Activated T-helper 2 cell treated with anti-CD3 and anti-CD28 coated beads, Interferon-gamma antibody, Interleukin-2, Interleukin-4, amounts not matched to agents 10 μg/mL and 5 μg/mL and 100 μg/mL, durations not matched to agents 14 hours and 24 hours and 36 hours (primary cell): ENCODE results near the gene SLC51A. TPM values are rescaled to one million over a fixed set of nuclear protein-coding genes. Genes with fewer than 3 reads are reported as not detected.
A peak's percentile ranks its signal among the peaks of the same experiment; 100 is the strongest.
"Not testable (repeated sequence)": the region's sequence is repeated elsewhere in the genome, so short reads cannot be mapped to it uniquely, and the experiment has no call there.

ENCODE experiments used
- DNase-seq: peaks from one replicate; pipeline ENCODE4 v3.0.0; 2021; ENCODE audit warnings: low spot score
- H3K27ac Mint-ChIP-seq: one replicate; pipeline ENCODE4 v1.8.0; 2021; ENCODE audit warnings: mixed read lengths
- H3K27me3 Mint-ChIP-seq: one replicate; pipeline ENCODE4 v1.8.0; 2021; ENCODE audit warnings: low read depth, mixed read lengths
- H3K36me3 Mint-ChIP-seq: one replicate; pipeline ENCODE4 v1.8.0; 2021; ENCODE audit warnings: low read depth, mixed read lengths
- H3K4me1 Mint-ChIP-seq: one replicate; pipeline ENCODE4 v1.8.0; 2021; ENCODE audit warnings: low read depth, mixed read lengths
- H3K4me3 Mint-ChIP-seq: one replicate; pipeline ENCODE4 v1.8.0; 2021; ENCODE audit warnings: low read depth, mild to moderate bottlenecking, moderate library complexity, mixed read lengths
- H3K9me3 Mint-ChIP-seq: one replicate; pipeline ENCODE4 v1.8.0; 2021; ENCODE audit warnings: mixed read lengths
- intact Hi-C: fragments of 100-400 bp; cut with micrococcal nuclease; formaldehyde crosslinking; loops from one replicate; pipeline ENCODE4 v1.15.1; 2023
- total RNA-seq: library from RNA; stranded (reverse); gene quantifications from 2 replicates; pipeline ENCODE4 v1.2.3, GENCODE V29; 2022

Gene SLC51A
- total RNA-seq, 1 donor from 2014 or later, result not detected

DNA sequence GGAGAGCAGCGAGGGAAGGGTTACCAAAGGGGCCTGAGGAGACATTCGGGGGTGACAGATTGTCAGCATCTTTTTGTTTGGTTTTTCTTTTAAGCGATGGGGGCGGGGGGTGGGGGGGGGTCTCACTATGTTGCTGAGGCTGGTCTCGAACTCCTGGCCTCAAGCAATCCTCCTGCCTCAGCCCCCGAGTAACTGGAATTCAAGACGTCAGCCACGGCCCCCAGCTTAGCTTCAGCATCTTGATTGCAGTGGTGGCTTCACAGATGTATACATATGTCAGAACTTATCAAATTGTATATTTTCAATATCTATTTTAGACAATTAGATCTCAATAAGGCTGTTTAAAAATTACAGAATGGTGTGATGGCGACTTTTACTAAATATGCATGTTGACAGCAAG lies 36.0 kb upstream of the SLC51A start:
- intact Hi-C loops, result loop anchor here (10.0 kb wide), 1 partner anchor 486 kb away; no protein-coding TSS in a partner anchor
- peak overlapping the region; percentile 98 for H3K27ac Mint-ChIP-seq

DNA sequence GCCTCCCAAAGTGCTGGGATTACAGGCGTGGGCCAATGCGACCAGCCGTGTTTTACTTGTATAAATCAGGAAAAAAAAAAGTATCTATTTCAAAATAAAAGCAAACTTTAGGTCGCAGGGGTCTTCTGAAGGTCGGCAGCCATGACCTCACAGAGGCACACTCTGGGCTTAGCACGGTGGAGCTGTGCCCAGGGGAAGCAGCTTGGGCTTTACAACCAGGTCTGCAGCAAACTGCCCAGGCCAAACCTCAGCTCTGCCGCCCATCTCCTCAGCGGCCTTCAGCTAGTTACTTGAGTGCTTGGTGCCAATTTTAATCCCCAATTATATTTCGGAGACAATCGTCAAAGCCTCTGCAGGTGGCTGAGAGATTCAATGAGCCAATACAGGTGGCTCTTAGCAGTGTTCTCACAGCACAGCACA lies 35.2 kb upstream of the SLC51A start:
- Mint-ChIP-seq H3K27me3 (no peaks in the 10 kb centered on the region), H3K9me3 (no peaks in the 10 kb centered on the region), H3K4me3 (no peak overlapping the region), H3K27ac (peak overlapping the region; percentile 98), H3K4me1 (peaks cover 52% of the 10 kb centered on the region), H3K36me3 (no peaks in the 10 kb centered on the region)
- DNase-seq, result no peak
- intact Hi-C loops, result loop anchor here (10.0 kb wide), 1 partner anchor 486 kb away; no protein-coding TSS in a partner anchor

More for the DNA sequence above, 36.0 kb upstream of the SLC51A start:
- DNase-seq, result no peak
- H3K36me3 Mint-ChIP-seq, result no peaks in the 10 kb centered on the region
- H3K27me3 Mint-ChIP-seq, result no peaks in the 10 kb centered on the region
- no peaks in the 10 kb centered on the region for H3K9me3 Mint-ChIP-seq
- H3K4me3 Mint-ChIP-seq, result peak overlapping the region; percentile 67
- H3K4me1 Mint-ChIP-seq, result peaks cover 52% of the 10 kb centered on the region

DNA sequence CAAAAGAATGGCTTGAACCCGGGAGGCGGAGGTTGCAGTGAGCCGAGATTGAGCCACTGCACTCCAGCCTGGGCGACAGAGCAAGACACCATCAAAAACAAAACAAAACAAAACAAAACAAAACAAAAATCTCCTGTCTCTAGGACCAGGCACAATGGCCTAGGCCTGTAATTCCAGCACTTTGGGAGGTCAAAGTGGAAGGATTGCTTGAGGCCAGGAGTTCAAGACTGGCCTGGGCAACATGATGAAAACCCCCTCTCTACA lies 32.2 kb upstream of the SLC51A start:
- intact Hi-C loops, result loop anchor here (10.0 kb wide), 1 partner anchor 489 kb away; no protein-coding TSS in a partner anchor
- not testable (repeated sequence) for H3K9me3 Mint-ChIP-seq, H3K4me3 Mint-ChIP-seq, DNase-seq, H3K36me3 Mint-ChIP-seq, H3K27me3 Mint-ChIP-seq
- peak overlapping the region; percentile 70 for H3K27ac Mint-ChIP-seq
- peaks cover 55% of the 10 kb centered on the region for H3K4me1 Mint-ChIP-seq

DNA sequence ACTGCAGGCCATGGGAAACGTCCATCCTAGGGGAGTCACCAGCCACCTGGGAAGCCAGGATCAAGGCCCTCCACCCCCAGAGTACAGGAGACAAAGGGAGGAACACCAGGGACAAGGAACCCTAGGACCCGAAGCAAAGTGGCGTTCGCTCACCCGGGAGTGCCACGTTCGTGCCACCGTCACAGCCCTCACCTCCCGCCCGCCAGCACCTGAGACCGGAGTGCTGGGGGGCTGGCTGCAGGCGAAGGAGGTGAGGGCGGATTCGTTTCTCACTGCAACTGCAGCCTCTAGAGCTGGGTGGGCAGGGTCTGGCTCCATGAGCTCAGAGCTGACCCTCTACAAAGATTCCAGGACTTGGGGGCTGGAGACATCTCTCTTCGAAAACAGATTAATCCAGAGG lies 31.5 kb upstream of the SLC51A start:
- peaks cover 48% of the 10 kb centered on the region for H3K4me1 Mint-ChIP-seq
- no peaks in the 10 kb centered on the region for H3K9me3 Mint-ChIP-seq
- no peak for DNase-seq
- H3K4me3 Mint-ChIP-seq, result no peak overlapping the region
- no peak overlapping the region for H3K27ac Mint-ChIP-seq
- intact Hi-C loops, result loop anchor here (10.0 kb wide), 1 partner anchor 490 kb away; no protein-coding TSS in a partner anchor
- no peaks in the 10 kb centered on the region for H3K27me3 Mint-ChIP-seq
- H3K36me3 Mint-ChIP-seq, result no peaks in the 10 kb centered on the region

DNA sequence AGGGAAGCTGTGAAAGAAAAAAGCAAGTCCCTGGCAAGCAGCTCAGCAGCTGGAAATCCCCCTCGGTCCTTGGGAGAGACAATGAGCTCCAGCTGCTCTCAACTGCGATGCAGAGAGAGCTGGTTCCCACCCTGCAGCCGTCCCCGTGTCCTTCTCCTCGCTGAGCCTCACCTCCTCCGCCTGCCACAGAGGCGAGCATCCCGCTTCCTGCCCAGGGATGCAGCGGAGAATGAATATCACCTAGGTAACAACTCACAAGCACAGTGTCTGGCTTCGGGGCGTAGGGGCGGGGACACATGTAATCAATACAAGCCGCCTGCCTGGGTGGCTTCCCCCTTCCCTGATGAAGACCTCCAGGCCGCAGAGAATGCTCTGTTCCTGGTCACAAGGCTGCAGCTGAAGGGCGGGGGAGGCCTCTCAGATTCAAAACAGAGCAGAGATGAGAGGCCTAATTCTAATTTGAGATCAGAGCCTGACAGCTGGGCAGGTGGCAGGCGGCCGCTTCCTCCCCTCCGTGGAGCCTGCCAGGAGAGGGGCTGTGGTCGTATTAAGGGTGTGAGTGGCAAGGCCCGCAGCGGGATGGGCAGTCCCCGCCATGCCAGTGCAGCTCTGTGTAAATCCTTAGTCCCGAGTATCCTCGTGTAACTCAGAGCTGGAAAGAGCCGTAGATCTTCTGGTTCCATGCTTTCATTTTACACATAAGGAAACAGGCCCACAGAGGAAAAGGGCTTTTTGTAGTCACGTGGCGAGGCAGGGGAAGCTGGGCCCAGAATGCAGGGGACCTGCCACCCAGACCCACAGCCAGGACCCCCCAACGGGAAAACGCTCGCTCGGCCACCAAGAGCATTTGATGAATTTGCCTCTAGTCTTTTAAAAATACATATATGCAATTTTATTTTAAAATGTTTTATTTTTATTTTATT lies 29.4 kb upstream of the SLC51A start:
- peaks cover 36% of the 10 kb centered on the region for H3K4me1 Mint-ChIP-seq
- no peak overlapping the region for H3K4me3 Mint-ChIP-seq
- DNase-seq, result no peak
- H3K27ac Mint-ChIP-seq, result peak overlapping the region; percentile 33
- intact Hi-C loops, result loop anchor here (10.0 kb wide), 1 partner anchor 492 kb away; no protein-coding TSS in a partner anchor
- no peaks in the 10 kb centered on the region for H3K9me3 Mint-ChIP-seq
- no peaks in the 10 kb centered on the region for H3K36me3 Mint-ChIP-seq
- no peaks in the 10 kb centered on the region for H3K27me3 Mint-ChIP-seq

DNA sequence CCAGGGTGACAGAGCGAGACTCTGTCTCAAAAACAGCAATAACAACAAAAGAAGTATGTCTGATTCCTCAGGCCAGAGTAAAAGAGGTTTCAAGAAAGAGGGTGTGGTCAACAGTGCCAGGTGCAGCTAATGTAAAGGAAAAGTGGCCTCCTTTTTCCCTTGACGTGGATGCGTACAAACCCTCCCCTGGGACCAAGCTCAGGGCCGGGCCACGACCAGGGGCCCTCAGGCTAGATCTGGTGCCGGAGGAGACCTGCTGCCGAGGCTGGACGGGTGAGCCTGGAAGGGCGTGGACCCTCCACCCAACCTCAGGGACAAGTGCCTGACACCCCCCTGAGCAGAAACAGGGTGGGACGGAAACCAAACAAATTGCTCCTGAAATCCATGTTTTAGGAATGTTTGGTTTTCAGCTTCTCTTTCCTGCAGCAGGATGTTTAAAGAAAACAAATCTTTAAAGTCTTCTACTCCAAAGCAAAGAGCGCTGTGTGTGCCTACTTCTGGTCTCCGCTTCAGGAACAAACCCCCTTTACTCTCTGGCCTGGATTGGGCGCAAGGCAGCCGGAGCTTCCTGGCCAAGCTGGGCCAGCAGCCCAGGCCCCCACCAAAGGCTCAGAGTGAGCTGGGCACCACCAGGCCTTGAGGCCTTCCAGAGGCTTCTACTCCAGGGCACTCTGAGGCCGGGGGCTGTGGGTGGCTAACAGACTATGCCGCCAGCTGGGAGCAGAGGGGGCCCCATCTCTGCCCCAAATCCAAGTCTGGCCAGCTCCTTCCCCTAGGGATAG lies 26.6 kb upstream of the SLC51A start:
- Mint-ChIP-seq H3K36me3 (no peaks in the 10 kb centered on the region), H3K27me3 (no peaks in the 10 kb centered on the region), H3K4me3 (no peak overlapping the region), H3K27ac (no peak overlapping the region), H3K4me1 (peaks cover 34% of the 10 kb centered on the region), H3K9me3 (no peaks in the 10 kb centered on the region)
- DNase-seq, result no peak
- intact Hi-C loops, result loop anchor here (10.0 kb wide), 1 partner anchor 495 kb away; no protein-coding TSS in a partner anchor

DNA sequence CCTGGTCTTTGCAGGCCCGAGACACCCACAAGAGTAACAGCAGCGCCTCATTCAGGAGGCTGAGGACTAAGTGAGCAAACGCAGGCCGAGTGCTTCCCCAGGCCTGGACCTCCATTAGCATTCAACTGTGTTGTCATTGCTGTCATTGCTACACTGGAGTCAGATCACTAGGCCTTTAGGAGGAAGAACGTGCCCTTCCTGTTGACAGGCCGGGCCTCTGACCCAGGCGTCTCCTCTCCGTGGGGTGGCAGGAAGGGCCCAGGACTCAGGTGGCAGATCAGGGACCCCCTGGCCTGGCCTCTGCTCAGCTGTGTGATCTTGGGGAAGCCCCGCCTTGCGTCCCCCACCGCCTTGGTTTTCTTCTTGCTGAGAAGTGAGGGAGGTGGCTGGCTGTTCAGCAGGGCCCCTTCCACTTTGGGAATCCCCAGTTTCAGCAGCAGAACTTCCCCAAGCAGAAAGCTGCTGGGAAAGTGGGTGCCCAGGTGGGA lies 24.3 kb upstream of the SLC51A start:
- no peak for DNase-seq
- H3K27me3 Mint-ChIP-seq, result no peaks in the 10 kb centered on the region
- H3K36me3 Mint-ChIP-seq, result no peaks in the 10 kb centered on the region
- intact Hi-C loops, result loop anchor here (1.0 kb wide), 1 partner anchor 9 kb away; no protein-coding TSS in a partner anchor
- H3K9me3 Mint-ChIP-seq, result no peaks in the 10 kb centered on the region
- peak overlapping the region; percentile 94 for H3K27ac Mint-ChIP-seq
- H3K4me1 Mint-ChIP-seq, result peaks cover 27% of the 10 kb centered on the region
- no peak overlapping the region for H3K4me3 Mint-ChIP-seq

DNA sequence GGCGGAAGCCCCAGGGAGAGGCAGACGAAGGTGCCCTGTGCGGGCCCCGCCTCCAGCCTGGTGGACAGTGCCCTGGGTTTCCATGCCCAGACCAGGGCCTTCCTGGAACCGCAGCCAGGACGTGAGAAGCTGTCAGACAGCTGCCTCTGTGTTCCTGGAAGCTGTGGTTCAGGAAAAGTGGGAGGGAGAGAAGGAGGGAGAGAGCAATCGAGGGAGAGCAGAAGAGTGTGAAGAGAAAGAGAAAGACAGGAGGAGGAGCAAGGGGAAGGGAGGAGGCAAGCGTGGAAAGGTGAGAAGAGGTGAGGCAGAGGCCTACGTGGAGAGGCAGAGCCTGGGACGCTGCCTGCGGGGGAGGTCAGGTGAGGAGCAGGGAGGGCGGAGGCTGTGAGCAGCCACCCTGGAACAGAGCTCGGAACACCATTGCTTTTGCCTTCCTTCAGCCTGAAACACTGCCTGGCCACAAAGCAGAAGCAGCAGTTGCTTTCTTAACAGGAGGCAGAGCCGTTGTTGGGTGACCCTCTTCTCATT lies 23.7 kb upstream of the SLC51A start:
- no peak for DNase-seq
- H3K4me3 Mint-ChIP-seq, result no peak overlapping the region

DNA sequence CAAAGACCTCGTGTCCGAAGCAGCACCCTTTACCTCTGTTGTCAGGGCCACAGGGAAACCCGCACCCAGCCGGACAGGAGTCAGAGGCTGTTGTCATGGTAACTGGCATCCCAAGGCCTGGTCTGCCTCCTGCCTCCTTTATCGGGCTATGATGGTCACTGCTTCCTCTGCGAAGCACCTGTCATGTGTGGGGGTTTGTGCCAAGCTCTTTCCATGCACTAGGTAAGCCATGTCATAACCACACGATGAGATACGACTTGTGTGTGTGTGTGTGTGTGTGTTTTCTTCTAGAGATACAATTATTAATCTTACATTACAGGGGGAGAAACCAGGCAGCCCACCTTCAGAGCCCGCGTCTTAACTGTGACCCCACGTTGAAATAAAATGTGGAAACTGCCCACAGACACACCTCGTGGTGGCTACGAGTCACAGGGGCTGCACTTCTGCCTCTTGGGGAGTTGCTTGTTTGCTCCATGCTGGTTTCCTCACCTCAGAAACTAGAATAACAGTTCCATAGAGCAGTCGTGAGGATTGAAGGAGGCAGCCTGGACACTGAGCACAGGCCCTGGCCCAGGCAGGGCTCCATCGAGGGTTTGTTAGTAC lies 23.1 kb upstream of the SLC51A start:
- H3K36me3 Mint-ChIP-seq, result no peaks in the 10 kb centered on the region
- no peak for DNase-seq
- intact Hi-C loops, result no loop called here
- no peaks in the 10 kb centered on the region for H3K9me3 Mint-ChIP-seq
- H3K4me3 Mint-ChIP-seq, result no peak overlapping the region
- no peaks in the 10 kb centered on the region for H3K27me3 Mint-ChIP-seq
- peak overlapping the region; percentile 94 for H3K27ac Mint-ChIP-seq
- peaks cover 25% of the 10 kb centered on the region for H3K4me1 Mint-ChIP-seq

More for the DNA sequence above, 23.7 kb upstream of the SLC51A start:
- Mint-ChIP-seq H3K9me3 (no peaks in the 10 kb centered on the region), H3K27ac (peak overlapping the region; percentile 94), H3K36me3 (no peaks in the 10 kb centered on the region), H3K4me1 (peaks cover 25% of the 10 kb centered on the region), H3K27me3 (no peaks in the 10 kb centered on the region)
- intact Hi-C loops, result loop anchor here (1.0 kb wide), 1 partner anchor 9 kb away; no protein-coding TSS in a partner anchor

DNA sequence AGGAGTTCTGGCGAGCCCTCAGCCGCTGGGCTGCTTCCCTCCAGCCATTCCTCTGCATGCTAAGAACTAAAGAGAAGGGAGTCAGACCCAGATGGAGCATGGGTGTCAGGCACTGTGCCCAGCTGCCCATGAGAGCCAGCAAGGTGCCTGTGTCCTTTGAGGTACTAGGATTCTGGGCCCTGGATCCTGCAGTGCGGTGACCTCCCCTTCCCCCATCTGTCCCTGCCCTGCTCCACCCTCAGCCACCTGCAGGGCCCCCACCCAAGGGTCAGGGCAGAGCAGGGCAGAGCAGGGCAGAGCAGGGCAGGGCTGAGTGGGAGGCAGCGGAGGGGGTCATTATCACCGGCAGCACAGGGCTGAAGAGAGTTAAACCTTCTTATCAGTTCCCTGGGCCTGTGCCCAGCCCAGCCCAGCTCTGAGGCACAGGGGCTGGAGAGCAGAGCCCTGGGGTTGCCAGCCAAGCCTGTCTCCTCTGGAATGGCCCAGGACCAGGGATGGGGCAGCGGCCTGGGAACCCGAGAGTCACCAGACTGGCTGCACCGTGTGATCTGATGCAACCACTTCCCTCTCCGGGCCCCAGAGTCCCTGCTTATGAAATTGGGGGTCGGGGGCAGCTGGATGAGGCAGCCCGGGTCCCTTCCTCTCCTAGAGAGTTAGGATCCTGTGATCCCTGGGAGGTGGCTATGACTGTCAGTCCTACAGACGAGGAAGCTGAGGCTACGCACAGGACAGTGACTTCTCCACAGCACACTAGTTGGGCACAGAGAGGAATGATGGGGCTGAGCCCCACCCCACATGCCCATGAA lies 22.4 kb upstream of the SLC51A start:
- Mint-ChIP-seq H3K27me3 (no peaks in the 10 kb centered on the region), H3K9me3 (no peaks in the 10 kb centered on the region), H3K27ac (peak overlapping the region; percentile 94), H3K36me3 (no peaks in the 10 kb centered on the region), H3K4me3 (no peak overlapping the region), H3K4me1 (peaks cover 25% of the 10 kb centered on the region)
- no peak for DNase-seq
- intact Hi-C loops, result no loop called here

DNA sequence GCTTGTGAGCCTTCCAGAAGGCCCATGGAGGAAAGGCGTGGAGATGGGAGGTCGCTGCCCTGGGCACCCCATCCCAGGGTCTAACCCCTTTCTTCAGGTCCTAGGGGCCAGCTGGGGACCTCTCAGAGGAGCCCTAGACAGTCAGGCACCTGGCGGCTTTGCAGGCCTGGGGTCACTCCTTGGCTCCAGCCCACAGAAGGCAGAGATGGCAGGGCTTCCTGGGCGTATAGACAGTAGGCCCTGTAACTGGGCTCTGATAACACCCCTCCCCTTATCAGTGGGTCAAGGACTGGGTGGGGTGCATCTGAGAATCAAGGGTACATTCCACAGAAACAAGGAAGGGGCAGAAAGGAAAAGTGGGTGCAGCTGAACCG lies 21.8 kb upstream of the SLC51A start:
- no peaks in the 10 kb centered on the region for H3K27me3 Mint-ChIP-seq
- H3K4me1 Mint-ChIP-seq, result peaks cover 25% of the 10 kb centered on the region
- H3K4me3 Mint-ChIP-seq, result no peak overlapping the region
- intact Hi-C loops, result no loop called here
- peak overlapping the region; percentile 39 for H3K27ac Mint-ChIP-seq
- H3K9me3 Mint-ChIP-seq, result no peaks in the 10 kb centered on the region
- H3K36me3 Mint-ChIP-seq, result no peaks in the 10 kb centered on the region
- DNase-seq, result no peak
